Activated CD4-positive, alpha-beta memory T cell treated with anti-CD3 and anti-CD28 coated beads, Interleukin-2, amount 10 ng/mL, durations not matched to agents 7 days and 5 days (primary cell): ENCODE results near the gene FAM83D. TPM values are rescaled to one million over a fixed set of nuclear protein-coding genes. Genes with fewer than 3 reads are reported as not detected.

ENCODE experiments used
- CTCF ChIA-PET: fragments of 350-600 bp; sonication (Branson Sonifier 250); formaldehyde crosslinking; loops from one replicate; lab custom pipeline; 2021; ENCODE audit warnings: antibody characterized with exemption, inconsistent platforms; lab: Charles Lee
- POLR2A ChIA-PET: fragments of 350-600 bp; sonication (Branson Sonifier 250); formaldehyde crosslinking; loops from one replicate; lab custom pipeline; 2021; ENCODE audit warnings: antibody characterized with exemption; lab: Charles Lee
- DNase-seq: peaks from one replicate; pipeline ENCODE4 v3.0.0-alpha.2; 2020
- H3K27ac Mint-ChIP-seq: one replicate; pipeline ENCODE4 v1.8.0; 2021; ENCODE audit warnings: mild to moderate bottlenecking, mixed read lengths
- H3K27me3 Mint-ChIP-seq: one replicate; pipeline ENCODE4 v1.8.0; 2021; ENCODE audit warnings: mixed read lengths
- H3K36me3 Mint-ChIP-seq: one replicate; pipeline ENCODE4 v1.8.0; 2021; ENCODE audit warnings: low read depth, mixed read lengths
- H3K4me1 Mint-ChIP-seq: one replicate; pipeline ENCODE4 v1.8.0; 2021; ENCODE audit warnings: mixed read lengths
- H3K4me3 Mint-ChIP-seq: one replicate; pipeline ENCODE4 v1.8.0; 2021; ENCODE audit warnings: mild to moderate bottlenecking, mixed read lengths
- H3K9me3 Mint-ChIP-seq: one replicate; pipeline ENCODE4 v1.8.0; 2021; ENCODE audit warnings: mixed read lengths
- total RNA-seq, 2 experiments: library from RNA; stranded (reverse); gene quantifications; one replicate each; pipeline ENCODE4 v1.2.3, GENCODE V29; 2021

Gene FAM83D
- total RNA-seq: 10 to 100 TPM; 18.9 to 19.9 TPM

DNA sequence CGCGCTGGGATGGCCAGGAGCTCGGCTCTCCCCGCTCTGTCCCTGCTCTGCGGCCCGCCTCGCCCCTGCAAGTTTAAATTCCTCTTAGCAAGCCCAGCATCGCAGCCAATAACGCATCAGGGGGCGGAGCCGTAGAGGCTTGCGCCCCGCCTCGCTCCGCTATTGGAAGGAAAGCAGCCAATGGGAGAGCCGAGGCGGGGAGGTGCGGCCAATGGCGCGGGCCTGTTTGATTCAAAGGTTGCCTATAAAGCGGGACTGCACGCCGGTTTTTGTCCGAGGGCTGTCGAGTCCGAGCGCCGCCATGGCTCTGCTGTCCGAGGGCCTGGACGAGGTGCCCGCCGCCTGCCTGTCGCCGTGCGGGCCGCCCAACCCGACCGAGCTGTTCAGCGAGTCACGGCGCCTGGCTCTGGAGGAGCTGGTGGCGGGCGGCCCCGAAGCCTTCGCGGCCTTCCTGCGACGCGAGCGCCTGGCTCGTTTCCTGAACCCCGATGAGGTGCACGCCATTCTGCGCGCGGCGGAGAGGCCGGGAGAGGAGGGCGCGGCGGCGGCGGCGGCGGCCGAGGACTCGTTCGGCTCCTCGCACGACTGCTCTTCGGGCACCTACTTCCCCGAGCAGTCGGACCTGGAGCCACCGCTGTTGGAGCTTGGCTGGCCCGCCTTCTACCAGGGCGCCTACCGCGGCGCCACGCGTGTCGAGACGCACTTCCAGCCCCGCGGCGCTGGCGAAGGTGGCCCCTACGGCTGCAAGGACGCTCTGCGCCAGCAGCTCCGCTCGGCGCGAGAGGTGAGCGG, at the start of gene FAM83D:
TSS of gene FAM83D (plus strand) at position 276 of the 792 bp plus-strand sequence. CDS start at position 302, 26 bp downstream.
- H3K9me3 Mint-ChIP-seq: no peaks in the 10 kb centered on the region
- H3K27ac Mint-ChIP-seq: peak within 1 kb of the TSS; percentile 62
- H3K27me3 Mint-ChIP-seq: no peaks in the 10 kb centered on the region
- peaks cover 39% of the 10 kb centered on the region for H3K36me3 Mint-ChIP-seq
- POLR2A ChIA-PET: interaction anchor here (0.6 to 5.5 kb wide), 26 partner anchors 8 to 491 kb away, joined by 3 to 65 read pairs (median 4); partner anchors contain the start of genes ACTR5, DHX35, PPP1R16B and SNHG17
- DNase-seq: peak; percentile 98
- peak within 1 kb of the TSS; percentile 81 for H3K4me3 Mint-ChIP-seq
- H3K4me1 Mint-ChIP-seq: peaks cover 40% of the 10 kb centered on the region
- CTCF ChIA-PET: interaction anchor here (0.9 to 4.9 kb wide), 10 partner anchors 9 to 495 kb away, joined by 3 to 50 read pairs (median 4); partner anchors contain the start of gene DHX35

- Mint-ChIP-seq H3K27ac (peak overlapping the region; percentile 47), H3K4me3 (no peak overlapping the region), H3K4me1 (peaks cover 92% of the 10 kb centered on the region), H3K27me3 (no peaks in the 10 kb centered on the region), H3K36me3 (peaks cover 22% of the 10 kb centered on the region), H3K9me3 (no peaks in the 10 kb centered on the region)
- POLR2A ChIA-PET: interaction anchor here (7.3 kb wide), 1 partner anchor 71 kb away, joined by 125 read pairs; the partner anchor contains the start of gene PPP1R16B
- CTCF ChIA-PET: interaction anchor here (1.1 to 8.2 kb wide), 2 partner anchors 16 to 71 kb away, joined by 3 to 52 read pairs; no protein-coding TSS in a partner anchor
- no peak for DNase-seq
Observed at GRCh38 chr20:38877483-38877882, 48.7 kb upstream of the FAM83D start.

- ChIA-PET POLR2A (interaction anchor here (0.9 to 1.7 kb wide), 4 partner anchors 36 to 127 kb away, joined by 3 to 6 read pairs (median 4); partner anchors contain the start of gene PPP1R16B), CTCF (interaction anchor here (8.2 kb wide), 1 partner anchor 15 kb away, joined by 52 read pairs; no protein-coding TSS in a partner anchor)
- Mint-ChIP-seq H3K27ac (no peak overlapping the region), H3K4me3 (no peak overlapping the region), H3K9me3 (no peaks in the 10 kb centered on the region), H3K4me1 (peaks cover 85% of the 10 kb centered on the region), H3K36me3 (peaks cover 28% of the 10 kb centered on the region), H3K27me3 (no peaks in the 10 kb centered on the region)
- DNase-seq: no peak
Observed at GRCh38 chr20:38878866-38879265, 47.4 kb upstream of the FAM83D start.

DNA sequence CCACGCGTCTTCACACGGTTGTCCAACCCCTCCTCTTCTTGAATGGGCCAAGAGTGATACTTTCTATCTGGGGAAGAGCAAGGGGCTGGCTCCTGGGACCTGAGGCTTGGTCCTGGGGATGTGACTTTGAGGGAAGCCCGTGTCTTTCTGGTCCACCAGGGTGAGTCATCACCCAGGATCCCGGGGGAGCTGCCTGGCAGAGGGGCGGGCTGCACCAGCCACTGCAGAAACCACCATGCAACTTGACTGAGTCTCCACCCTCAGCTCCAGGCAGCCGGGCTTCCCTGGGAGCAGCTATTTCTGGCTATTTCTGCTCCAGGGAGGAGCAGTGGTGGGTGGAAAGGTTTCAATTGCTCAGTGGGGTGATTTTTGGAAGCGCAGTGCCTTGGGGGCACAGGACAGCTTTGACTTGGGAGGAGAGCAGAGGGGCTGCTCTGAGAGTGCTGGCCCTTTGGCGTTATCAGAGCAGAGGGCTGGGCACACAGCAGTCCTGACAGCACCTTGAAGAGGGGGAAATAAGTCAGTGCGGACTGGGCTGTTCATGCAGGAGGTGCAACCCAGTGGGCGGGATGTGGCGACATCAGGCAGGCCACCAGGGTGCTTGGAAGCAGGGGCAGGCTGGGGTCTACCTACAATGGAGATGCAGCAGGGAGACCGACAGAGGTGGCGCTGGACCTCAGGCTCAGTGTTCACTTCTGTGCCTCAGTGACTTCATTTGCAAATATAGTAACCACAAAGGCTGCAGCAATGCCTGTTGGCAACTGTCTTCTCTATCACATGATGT, 45.1 kb upstream of the FAM83D start:
- ChIA-PET POLR2A (interaction anchor here (0.8 to 1.6 kb wide), 2 partner anchors 12 to 76 kb away, joined by 3 to 4 read pairs; partner anchors contain the start of gene PPP1R16B), CTCF (interaction anchor here (0.7 to 1.4 kb wide), 2 partner anchors 12 to 93 kb away, joined by 3 read pairs; no protein-coding TSS in a partner anchor)
- peaks cover 67% of the 10 kb centered on the region for H3K4me1 Mint-ChIP-seq
- H3K27me3 Mint-ChIP-seq: no peaks in the 10 kb centered on the region
- H3K4me3 Mint-ChIP-seq: no peak overlapping the region
- H3K27ac Mint-ChIP-seq: peak overlapping the region; percentile 33
- DNase-seq: no peak
- H3K36me3 Mint-ChIP-seq: peaks cover 39% of the 10 kb centered on the region
- no peaks in the 10 kb centered on the region for H3K9me3 Mint-ChIP-seq

DNA sequence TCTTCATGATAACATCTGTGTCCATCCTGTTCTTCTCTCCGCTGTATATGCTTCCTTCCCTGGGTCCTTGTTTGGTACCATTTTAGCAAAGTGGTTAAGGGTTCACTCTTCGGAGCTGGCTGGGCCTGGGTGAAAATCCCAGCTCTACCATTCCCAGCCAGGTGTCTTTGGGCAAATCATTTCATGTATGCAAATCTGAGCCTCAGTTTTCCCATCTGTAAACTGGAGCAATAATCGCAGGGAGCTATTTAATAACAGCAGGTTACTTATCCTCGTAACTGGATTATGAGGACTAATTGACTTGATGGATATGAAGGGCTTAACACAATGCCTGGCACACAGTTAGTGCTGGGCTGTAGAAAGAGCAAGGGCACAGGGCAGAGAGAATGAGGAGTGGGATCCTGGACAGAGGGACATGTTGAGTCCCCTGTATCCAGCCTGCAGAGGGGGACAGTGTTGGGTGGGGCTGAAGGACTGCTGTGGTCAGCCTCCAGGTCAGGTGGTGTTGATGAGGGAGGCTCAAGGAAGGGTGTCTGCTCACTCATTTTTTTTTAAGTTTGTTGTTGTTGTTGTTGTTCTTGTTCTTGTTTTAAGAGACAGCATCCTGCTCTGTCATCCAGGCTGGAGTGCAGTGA, 44.3 kb upstream of the FAM83D start:
- DNase-seq: no peak
- Mint-ChIP-seq H3K4me3 (no peak overlapping the region), H3K4me1 (peaks cover 64% of the 10 kb centered on the region), H3K36me3 (peaks cover 42% of the 10 kb centered on the region), H3K27me3 (no peaks in the 10 kb centered on the region), H3K9me3 (no peaks in the 10 kb centered on the region), H3K27ac (peak overlapping the region; percentile 65)
- ChIA-PET POLR2A (interaction anchor here (0.8 to 1.6 kb wide), 3 partner anchors 11 to 77 kb away, joined by 3 to 4 read pairs (median 3); partner anchors contain the start of gene PPP1R16B), CTCF (interaction anchor here (0.7 to 2.0 kb wide), 4 partner anchors 7 to 94 kb away, joined by 3 to 9 read pairs (median 4); no protein-coding TSS in a partner anchor)

DNA sequence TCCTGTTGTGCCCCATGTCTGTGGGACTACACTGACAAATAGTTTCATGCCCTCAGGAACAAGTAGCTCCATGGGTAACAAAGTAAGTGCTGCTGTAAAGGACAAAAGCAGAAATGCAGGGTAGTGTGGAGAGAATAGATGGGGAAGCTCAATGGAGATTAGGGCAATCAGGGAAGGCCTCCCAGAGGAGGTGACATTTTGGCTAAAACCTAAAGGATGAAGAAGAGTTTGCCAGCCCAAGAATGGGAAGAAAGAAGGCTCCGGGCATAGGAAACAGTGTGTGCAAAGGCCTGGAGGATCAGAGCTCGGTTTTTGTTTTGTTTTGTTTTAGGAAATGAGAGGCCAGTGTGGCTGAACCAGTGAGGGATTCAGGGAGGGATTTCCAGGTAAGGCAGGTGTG, 43.6 kb upstream of the FAM83D start:
- H3K27me3 Mint-ChIP-seq: no peaks in the 10 kb centered on the region
- POLR2A ChIA-PET: interaction anchor here (1.0 to 1.6 kb wide), 2 partner anchors 10 to 77 kb away, joined by 3 to 4 read pairs; partner anchors contain the start of gene PPP1R16B
- peaks cover 59% of the 10 kb centered on the region for H3K4me1 Mint-ChIP-seq
- H3K36me3 Mint-ChIP-seq: peaks cover 43% of the 10 kb centered on the region
- no peaks in the 10 kb centered on the region for H3K9me3 Mint-ChIP-seq
- CTCF ChIA-PET: interaction anchor here (1.5 to 2.0 kb wide), 4 partner anchors 8 to 76 kb away, joined by 4 to 9 read pairs (median 6); no protein-coding TSS in a partner anchor
- peak overlapping the region; percentile 65 for H3K27ac Mint-ChIP-seq
- no peak overlapping the region for H3K4me3 Mint-ChIP-seq
- no peak for DNase-seq

GRCh38 chr20:38883081-38883980, 42.9 kb upstream of the FAM83D start:
- POLR2A ChIA-PET: interaction anchor here (1.0 to 1.6 kb wide), 3 partner anchors 10 to 78 kb away, joined by 3 to 4 read pairs (median 3); partner anchors contain the start of gene PPP1R16B
- peaks cover 56% of the 10 kb centered on the region for H3K4me1 Mint-ChIP-seq

DNA sequence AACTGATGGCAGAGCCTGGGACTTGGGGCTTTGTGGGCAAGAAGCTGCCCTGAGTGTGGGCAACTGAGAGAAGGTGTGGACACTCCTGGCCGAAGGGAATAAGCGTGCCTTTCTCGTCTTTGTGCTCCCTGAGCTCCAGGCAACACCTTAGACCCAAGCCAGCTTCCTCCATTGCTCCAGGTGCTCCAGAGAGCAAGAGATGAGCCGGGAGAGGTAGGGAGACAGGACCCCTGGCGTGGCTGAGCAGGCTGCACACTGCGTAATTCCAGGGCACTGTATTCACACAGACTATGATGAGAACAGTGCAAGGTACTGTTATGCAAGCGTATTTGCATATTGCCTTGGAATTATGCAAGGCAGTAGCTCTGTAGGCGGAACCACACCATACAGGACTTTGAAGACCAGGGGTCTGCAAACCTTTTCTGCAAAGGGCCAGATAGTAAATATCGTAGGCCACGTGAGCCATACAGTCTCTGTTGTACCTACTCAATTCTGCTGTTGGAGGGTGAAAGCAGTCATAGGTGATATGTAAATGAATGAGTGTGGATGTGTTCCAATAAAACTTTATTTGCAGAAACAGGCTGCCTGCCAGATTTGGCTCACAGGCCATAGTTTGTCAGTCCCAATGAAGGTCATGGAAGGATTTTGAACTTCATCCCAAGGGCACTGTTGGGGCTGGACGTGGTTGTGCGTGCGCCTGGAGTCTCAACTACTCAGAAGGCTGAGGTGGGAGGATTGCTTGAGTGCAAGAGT, 42.1 kb upstream of the FAM83D start:
- H3K4me1 Mint-ChIP-seq: peaks cover 52% of the 10 kb centered on the region
- CTCF ChIA-PET: interaction anchor here (1.1 to 2.0 kb wide), 4 partner anchors 9 to 77 kb away, joined by 3 to 9 read pairs (median 6); no protein-coding TSS in a partner anchor
- H3K27me3 Mint-ChIP-seq: no peaks in the 10 kb centered on the region
- POLR2A ChIA-PET: interaction anchor here (1.4 kb wide), 1 partner anchor 36 kb away, joined by 3 read pairs; no protein-coding TSS in a partner anchor
- no peak overlapping the region for H3K4me3 Mint-ChIP-seq
- peaks cover 38% of the 10 kb centered on the region for H3K36me3 Mint-ChIP-seq
- DNase-seq: no peak
- no peak overlapping the region for H3K27ac Mint-ChIP-seq
- no peaks in the 10 kb centered on the region for H3K9me3 Mint-ChIP-seq

More at GRCh38 chr20:38883081-38883980, 42.9 kb upstream of the FAM83D start:
- no peak for DNase-seq
- Mint-ChIP-seq H3K27me3 (no peaks in the 10 kb centered on the region), H3K27ac (peak overlapping the region; percentile 65), H3K36me3 (peaks cover 41% of the 10 kb centered on the region), H3K4me3 (no peak overlapping the region), H3K9me3 (no peaks in the 10 kb centered on the region)
- CTCF ChIA-PET: interaction anchor here (1.1 to 2.0 kb wide), 5 partner anchors 9 to 77 kb away, joined by 3 to 9 read pairs (median 6); no protein-coding TSS in a partner anchor

GRCh38 chr20:38885357-38885756, 40.9 kb upstream of the FAM83D start:
- peaks cover 52% of the 10 kb centered on the region for H3K4me1 Mint-ChIP-seq
- ChIA-PET POLR2A (no interaction called here), CTCF (interaction anchor here (1.4 kb wide), 1 partner anchor 76 kb away, joined by 5 read pairs; no protein-coding TSS in a partner anchor)

DNA sequence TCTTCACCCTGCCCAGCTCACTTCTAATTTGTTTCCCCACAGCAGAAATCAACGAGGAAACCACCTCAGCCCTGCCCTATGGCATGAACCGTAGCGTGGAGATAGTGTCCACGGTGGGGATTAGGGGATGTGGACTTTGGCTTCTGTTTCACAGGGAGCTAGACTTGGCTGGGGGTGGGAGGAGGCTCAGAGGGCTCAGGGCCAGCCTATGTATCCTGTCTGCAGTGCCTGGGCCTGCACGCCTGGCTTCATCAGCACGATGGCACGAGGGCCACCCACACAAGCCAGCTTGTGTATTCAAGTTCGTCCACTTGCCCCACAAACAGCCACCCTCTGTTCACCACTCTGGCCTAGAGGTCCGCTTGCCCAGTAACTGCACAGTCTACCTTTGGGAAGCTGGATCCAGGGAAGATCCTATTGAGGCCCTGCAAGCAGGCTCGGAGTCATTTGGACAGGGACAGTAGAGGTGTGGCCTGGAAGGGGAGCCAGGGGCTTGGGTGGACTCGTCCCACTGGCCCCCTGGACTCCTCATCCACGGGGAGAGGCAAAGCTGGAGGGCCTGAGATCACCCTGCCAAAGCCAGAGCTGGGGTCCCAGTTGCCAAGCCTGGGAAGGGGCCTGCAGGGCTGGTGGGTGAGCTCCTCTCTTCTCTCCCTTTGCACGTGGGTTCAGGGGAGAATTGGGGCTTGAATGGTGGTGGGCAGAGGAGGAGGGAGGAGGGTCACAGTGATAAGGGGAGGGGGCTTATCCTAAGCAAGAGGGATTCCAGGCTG, 38.0 kb upstream of the FAM83D start:
- Mint-ChIP-seq H3K27ac (peak overlapping the region; percentile 31), H3K4me3 (no peak overlapping the region), H3K36me3 (peaks cover 32% of the 10 kb centered on the region), H3K9me3 (no peaks in the 10 kb centered on the region), H3K27me3 (no peaks in the 10 kb centered on the region), H3K4me1 (peaks cover 50% of the 10 kb centered on the region)
- DNase-seq: no peak
- CTCF ChIA-PET: interaction anchor here (1.6 kb wide), 1 partner anchor 81 kb away, joined by 3 read pairs; no protein-coding TSS in a partner anchor
- POLR2A ChIA-PET: interaction anchor here (1.0 kb wide), 1 partner anchor 17 kb away, joined by 3 read pairs; no protein-coding TSS in a partner anchor

More at GRCh38 chr20:38885357-38885756, 40.9 kb upstream of the FAM83D start:
- peaks cover 41% of the 10 kb centered on the region for H3K36me3 Mint-ChIP-seq
- H3K27ac Mint-ChIP-seq: no peak overlapping the region
- no peaks in the 10 kb centered on the region for H3K9me3 Mint-ChIP-seq
- no peak overlapping the region for H3K4me3 Mint-ChIP-seq
- no peaks in the 10 kb centered on the region for H3K27me3 Mint-ChIP-seq
- no peak for DNase-seq
